NCI-H774 (cell line): ENCODE data around the gene ZNF81.
"Not testable (repeated sequence)": the region's sequence is repeated elsewhere in the genome, so short reads cannot be mapped to it uniquely, and the experiment has no call there.

ENCODE experiments used
- DNase-seq: peaks from one replicate; lab custom pipeline; 2025; lab: John Stamatoyannopoulos, UW

The ZNF81 gene

DNA sequence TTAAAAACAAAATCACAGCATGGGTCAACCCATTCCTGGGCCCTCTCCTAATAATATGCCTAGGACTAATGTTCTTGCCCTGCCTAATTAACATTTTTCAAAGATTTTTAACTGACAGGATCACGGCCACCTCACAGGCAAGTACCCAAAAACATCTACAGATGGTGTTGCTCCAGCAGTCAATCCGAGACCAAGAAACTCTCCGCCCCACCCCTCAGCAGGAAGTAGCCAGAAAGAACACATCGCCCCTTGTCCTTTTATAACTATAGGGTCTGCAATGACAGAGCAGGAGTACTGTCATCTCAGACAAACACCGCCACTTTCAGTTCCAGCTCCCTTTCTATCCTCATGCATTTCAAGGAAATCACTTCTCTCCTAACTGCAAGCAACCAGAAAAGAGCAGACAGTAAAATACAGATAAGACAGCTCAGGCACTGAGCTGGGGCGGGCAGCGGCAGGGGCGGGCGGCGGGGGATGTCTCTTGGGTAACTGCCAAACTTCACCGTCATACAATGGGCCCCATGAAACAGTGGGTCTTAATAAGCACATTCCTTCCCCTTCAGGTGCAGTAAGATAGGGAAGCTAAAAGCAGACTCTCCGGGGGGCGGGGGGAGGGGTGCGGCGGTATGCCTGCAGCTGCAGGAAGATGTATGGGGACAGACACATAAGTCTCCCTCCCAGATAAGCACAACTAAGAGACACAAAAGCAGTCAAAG is 99.7 kb downstream of the ZNF81 start:
- no peak for DNase-seq

DNA sequence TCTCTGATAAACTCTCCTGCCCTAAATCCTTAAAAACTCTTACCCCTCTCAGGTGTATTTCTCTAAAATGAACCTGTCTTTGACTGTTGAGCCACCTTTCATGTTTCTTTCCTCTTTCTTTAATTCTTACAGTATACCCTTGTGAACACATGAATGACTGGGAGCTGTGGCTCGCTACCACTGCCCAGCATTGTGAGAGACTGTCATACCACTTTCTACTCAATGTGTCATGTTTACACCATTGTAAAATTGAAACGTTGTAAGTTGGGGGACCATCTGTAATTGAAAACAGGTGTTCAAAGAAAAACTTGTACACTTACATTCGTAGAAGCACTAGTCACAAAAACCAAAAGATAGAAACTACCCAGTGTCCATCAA is 100.2 kb downstream of the ZNF81 start:
- no peak for DNase-seq

DNA sequence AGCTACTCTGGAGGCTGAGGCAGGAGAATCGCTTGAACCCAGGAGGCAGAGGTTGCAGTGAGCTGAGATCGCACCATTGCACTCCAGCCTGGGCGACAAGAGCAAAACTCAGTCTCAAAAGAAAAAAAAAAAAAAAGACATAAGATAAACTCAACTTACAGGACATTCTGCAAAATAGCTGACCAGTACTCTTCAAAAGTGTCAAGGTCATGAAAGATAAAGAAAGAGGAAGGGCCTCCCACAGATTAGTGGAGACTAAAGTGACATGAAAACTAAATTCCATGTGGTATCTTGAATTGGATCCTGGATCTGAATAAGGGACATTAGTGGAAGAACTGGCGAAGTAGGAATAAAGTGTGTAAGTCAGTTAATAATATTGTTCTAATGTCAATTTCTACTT is 103.7 kb downstream of the ZNF81 start:
- DNase-seq: no peak

DNA sequence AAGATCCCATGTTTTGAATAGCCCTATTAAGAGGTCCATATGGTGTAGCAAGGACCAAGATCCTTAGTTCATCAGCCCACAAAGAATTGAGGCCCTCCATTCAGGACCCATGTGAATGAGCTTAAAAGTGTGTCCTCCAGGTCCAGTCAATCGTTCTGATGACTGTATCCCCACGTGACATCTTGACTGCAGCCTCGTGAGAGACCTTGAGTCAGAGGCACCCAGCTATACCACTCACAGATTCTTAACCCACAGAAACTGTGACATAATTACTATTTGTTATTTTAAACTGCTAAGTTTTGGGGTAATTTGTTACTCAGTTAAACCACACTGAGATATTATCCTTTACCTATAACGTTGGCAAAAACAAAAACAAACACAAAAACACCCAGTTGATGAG is 104.7 kb downstream of the ZNF81 start:
- no peak for DNase-seq

DNA sequence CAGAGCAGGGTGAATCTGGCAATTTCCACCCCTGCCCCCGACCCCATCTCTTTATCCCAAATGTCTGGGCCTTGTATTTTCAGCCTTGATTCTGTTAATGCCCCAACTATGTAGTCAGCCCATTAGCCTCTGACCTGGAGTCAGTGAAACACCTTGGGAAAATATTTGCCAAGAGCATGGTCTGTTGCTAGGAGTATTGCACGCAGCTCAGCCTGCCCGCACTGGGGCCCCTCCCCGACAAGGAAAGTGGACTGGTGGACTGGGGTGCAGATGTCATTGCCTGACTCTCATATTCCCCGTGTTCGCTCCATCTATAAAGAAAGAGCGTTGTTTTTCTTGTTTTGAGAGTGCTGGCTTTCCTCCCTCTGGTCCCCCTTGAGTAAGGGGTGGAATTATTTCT is 118.6 kb downstream of the ZNF81 start:
- DNase-seq: not testable (repeated sequence)

DNA sequence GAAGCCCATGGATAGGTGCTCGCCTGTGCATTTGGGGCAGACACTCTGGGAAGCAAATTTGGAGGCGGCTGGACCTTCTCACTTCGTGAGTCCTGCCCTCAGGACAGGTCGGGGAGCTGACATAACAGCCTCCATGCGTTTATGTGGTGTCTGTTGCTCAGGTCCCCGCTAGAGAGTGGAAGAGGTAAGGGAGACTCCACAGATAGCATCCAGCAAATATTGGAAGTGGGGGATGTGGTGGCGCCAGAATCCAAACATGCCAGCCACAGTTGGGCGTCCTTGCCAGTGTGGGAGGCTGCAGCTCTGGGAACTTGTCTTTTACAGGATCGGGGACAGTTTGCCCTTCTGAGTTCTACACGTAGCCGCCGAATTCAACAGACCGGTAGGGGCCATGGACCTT is 119.3 kb downstream of the ZNF81 start:
- DNase-seq: no peak

DNA sequence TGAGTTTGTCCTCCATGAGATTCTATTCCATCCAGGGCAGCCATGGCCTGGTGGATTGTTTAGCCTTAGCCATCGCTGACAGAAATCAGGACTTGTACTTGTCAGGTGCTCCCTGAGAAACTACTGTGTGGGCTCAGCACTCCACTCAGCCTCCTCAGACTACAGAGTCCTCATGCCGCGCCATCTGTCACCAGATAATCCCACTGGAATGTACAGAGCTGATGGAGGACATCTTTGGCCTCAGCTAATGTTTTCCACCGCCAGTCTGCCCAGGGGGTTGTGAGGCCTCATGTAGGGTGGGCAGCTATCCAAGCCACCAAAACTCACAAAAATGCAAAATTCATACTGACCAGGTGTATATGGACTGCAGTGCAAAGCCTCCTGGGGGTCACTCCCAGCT is 121.5 kb downstream of the ZNF81 start:
- DNase-seq: not testable (repeated sequence)

DNA sequence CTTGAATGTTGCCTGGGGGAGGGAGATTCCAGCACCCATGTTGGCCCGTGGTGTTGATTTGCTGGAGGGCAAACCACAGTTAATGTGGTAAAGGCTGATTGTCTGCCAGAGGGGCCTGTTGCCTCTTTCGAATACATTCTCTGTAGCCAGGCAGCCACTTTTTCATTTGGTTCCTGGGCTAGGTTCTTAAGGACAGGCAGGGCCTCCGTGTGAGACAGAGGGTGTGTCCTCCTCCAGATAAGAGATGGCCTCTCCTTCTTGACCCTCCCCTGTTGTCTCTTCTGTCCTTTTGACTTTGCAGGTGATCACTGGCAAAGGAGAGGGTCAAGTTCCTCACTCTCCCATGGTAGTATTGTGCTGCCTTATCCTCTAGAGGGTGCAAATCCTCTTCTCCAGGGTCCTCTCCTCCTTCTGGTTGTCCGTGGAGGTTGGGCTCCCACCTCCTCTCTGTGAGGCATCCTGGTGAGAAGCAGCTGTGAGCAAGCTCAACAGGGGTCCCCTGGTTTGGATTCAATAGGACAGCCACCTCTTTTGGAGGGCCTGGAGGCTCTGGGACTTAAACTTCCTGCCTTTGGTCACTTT is 122.2 kb downstream of the ZNF81 start:
- DNase-seq: no peak

DNA sequence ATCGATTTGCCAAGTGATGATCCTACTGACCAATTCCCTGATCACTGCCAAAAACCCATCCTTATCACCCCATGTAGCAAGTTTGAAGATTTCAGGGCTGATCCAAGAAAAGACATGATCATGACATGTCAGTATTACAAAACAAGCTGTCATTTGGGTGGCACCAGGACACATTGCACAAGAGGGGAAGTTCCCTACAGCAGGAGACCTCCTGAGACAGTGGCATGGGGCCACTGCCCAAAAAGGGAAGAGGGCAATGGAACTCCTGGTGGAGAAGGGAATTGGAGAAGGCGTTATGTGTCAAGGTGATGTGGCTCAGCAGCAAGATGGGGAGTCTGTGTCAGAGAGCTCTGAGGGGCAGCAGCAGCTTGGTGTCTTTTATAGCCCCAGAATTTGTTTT is 123.7 kb downstream of the ZNF81 start:
- DNase-seq: no peak

DNA sequence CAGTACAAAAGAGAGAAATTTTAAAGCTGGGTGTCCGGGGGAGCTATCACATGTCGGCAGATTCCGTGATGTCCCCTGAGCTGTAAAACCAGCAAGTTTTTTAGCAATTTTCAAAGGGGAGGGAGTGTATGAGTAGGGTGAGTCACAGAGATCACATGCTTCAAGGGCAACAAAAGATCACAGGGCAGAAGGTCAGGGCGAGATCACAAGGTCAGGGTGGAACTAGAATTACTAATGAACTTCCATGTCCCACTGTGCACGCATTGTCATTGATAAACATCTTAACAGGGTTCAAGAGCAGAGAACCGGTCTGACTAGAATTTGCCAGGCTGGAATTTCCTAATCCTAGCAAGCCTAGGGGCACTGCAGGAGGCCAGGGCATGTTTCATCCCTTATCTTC is 125.1 kb downstream of the ZNF81 start:
- not testable (repeated sequence) for DNase-seq

DNA sequence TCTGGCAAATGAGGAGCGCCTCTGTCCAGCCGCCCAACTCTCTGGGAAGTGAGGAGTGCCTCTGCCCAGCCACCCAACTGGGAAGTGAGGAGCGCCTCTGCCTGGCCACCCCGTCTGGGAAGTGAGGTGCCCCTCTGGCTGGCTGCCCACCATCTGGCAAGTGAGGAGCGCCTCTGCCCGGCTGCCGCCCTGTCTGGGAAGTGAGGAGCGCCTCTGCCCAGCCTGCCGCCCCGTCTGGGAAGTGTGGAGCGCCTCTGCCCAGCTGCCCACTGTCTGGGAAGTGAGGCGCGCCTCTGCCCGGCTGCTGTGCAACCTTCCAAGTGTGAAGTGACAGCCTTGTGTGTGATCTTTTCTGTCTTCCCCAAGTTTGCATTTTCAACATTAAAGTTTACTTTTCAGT is 128.8 kb downstream of the ZNF81 start:
- not testable (repeated sequence) for DNase-seq
